Activated CD4-positive, CD25-positive, alpha-beta regulatory T cell treated with anti-CD3 and anti-CD28 coated beads, Interleukin-2, amount 50 U/mL, for 24 hours (primary cell): ENCODE results near the gene MED26.
"Not testable (repeated sequence)": the region's sequence is repeated elsewhere in the genome, so short reads cannot be mapped to it uniquely, and the experiment has no call there.

Experiments used
- ATAC-seq, 2 donors: fragments of 150-1000 bp; cut with Tn5 transposase; one replicate each; pipeline ENCODE4 v1.10.0; 2021; ENCODE audit warnings: mild to moderate bottlenecking in 1 of 2, moderate library complexity in 1 of 2

MED26 gene

GRCh38 chr19:16572332-16573211 is 55.4 kb downstream of the MED26 start, which contains the start of gene SLC35E1:
SLC35E1 (minus strand) TSS chr19:16572415; CDS start chr19:16572364, 51 bp downstream.
- ATAC-seq: peak; percentile 96

- ATAC-seq: peak; percentile 30 to 44
Measured at GRCh38 chr19:16571822-16572331, 56.1 kb downstream of the MED26 start.

- ATAC-seq: no peak
Measured at GRCh38 chr19:16571283-16571682, 56.7 kb downstream of the MED26 start.

- no peak for ATAC-seq
Measured at GRCh38 chr19:16569609-16570320, 58.2 kb downstream of the MED26 start.

GRCh38 chr19:16566702-16567101 is 61.3 kb downstream of the MED26 start:
- no peak for ATAC-seq

- ATAC-seq: peak; percentile 97
Measured at GRCh38 chr19:16566161-16566560, 61.8 kb downstream of the MED26 start.

- no peak for ATAC-seq
Measured at GRCh38 chr19:16564842-16565241, 63.2 kb downstream of the MED26 start.

GRCh38 chr19:16562608-16563025 is 65.4 kb downstream of the MED26 start:
- no peak for ATAC-seq

GRCh38 chr19:16561382-16561781 is 66.6 kb downstream of the MED26 start:
- ATAC-seq: no peak

- ATAC-seq: no peak
Measured at GRCh38 chr19:16559780-16560276, 68.2 kb downstream of the MED26 start.

GRCh38 chr19:16554776-16555175 is 73.2 kb downstream of the MED26 start:
- no peak for ATAC-seq

GRCh38 chr19:16551902-16552301 is 76.1 kb downstream of the MED26 start:
- not testable (repeated sequence) for ATAC-seq

- ATAC-seq: no peak
Measured at GRCh38 chr19:16548956-16549355, 79.0 kb downstream of the MED26 start.

- ATAC-seq: no peak
Measured at GRCh38 chr19:16544473-16545231, 83.4 kb downstream of the MED26 start.

- ATAC-seq: not testable (repeated sequence)
Measured at GRCh38 chr19:16543734-16544133, 84.3 kb downstream of the MED26 start.

GRCh38 chr19:16542910-16543472 is 85.0 kb downstream of the MED26 start:
- ATAC-seq: no peak

GRCh38 chr19:16542045-16542909 is 85.7 kb downstream of the MED26 start, which contains the start of gene CHERP:
CHERP (minus strand) TSS chr19:16542437; CDS start chr19:16542378, 59 bp downstream.
- ATAC-seq: peak; percentile 83 to 84

- peak in 1 of 2 donors; percentile 4 for ATAC-seq
Measured at GRCh38 chr19:16541526-16542044, 86.4 kb downstream of the MED26 start.

- no peak for ATAC-seq
Measured at GRCh38 chr19:16540948-16541347, 87.1 kb downstream of the MED26 start.

GRCh38 chr19:16537111-16537510 is 90.9 kb downstream of the MED26 start:
- ATAC-seq: no peak

- no peak for ATAC-seq
Measured at GRCh38 chr19:16536130-16536529, 91.9 kb downstream of the MED26 start.
